NCI-H446 treated with DMSO at 0.1 percent for 48 hours (cell line): Measurements from ENCODE around the gene MYMK.

Source experiments
- DNase-seq: peaks from one replicate; lab custom pipeline; 2025; lab: John Stamatoyannopoulos, UW

MYMK gene

GRCh38 chr9:133535306-133535877, 10.6 kb upstream of the MYMK start:
- no peak for DNase-seq

- peak; percentile 1 for DNase-seq
Measured at GRCh38 chr9:133534346-133535291, 9.9 kb upstream of the MYMK start, which contains the start of gene ADAMTSL2. TSS of gene ADAMTSL2 (plus strand) at chr9:133534704. CDS start at chr9:133536713, 2,009 bp downstream.

- DNase-seq: no peak
Measured at GRCh38 chr9:133533857-133534256, 9.1 kb upstream of the MYMK start.

- no peak for DNase-seq
Measured at GRCh38 chr9:133532937-133533668, 8.3 kb upstream of the MYMK start.

- DNase-seq: no peak
Measured at GRCh38 chr9:133531293-133531692, 6.5 kb upstream of the MYMK start.

- no peak for DNase-seq
Measured at GRCh38 chr9:133529874-133530273, 5.1 kb upstream of the MYMK start.

- no peak for DNase-seq
Measured at GRCh38 chr9:133529457-133529856, 4.7 kb upstream of the MYMK start.

- DNase-seq: no peak
Measured at GRCh38 chr9:133528876-133529241, 4.1 kb upstream of the MYMK start.

GRCh38 chr9:133528001-133528875, 3.5 kb upstream of the MYMK start:
- DNase-seq: no peak

- no peak for DNase-seq
Measured at GRCh38 chr9:133527444-133527920, 2.7 kb upstream of the MYMK start.

GRCh38 chr9:133526721-133527321, 2.1 kb upstream of the MYMK start:
- DNase-seq: no peak

GRCh38 chr9:133525677-133526076, 918 bp upstream of the MYMK start:
- no peak for DNase-seq

- DNase-seq: no peak
Measured at GRCh38 chr9:133524146-133524545, 613 bp downstream of the MYMK start.

GRCh38 chr9:133523106-133523505, 1.7 kb downstream of the MYMK start:
- DNase-seq: no peak

GRCh38 chr9:133522073-133522910, 2.5 kb downstream of the MYMK start:
- no peak for DNase-seq

GRCh38 chr9:133521122-133522072, 3.4 kb downstream of the MYMK start:
- no peak for DNase-seq

GRCh38 chr9:133520121-133520835, 4.5 kb downstream of the MYMK start:
- DNase-seq: no peak

GRCh38 chr9:133519693-133520092, 5.1 kb downstream of the MYMK start:
- no peak for DNase-seq
